GM19372 (cell line): Measurements from ENCODE around the gene CAPN5.
"Not testable (repeated sequence)": the region's sequence is repeated elsewhere in the genome, so short reads cannot be mapped to it uniquely, and the experiment has no call there.

ENCODE experiments used
- ATAC-seq: cut with Tn5 transposase; IDR thresholded peaks from one replicate; pipeline ENCODE4 v1.9.1; 2021; ENCODE audit warnings: mild to moderate bottlenecking, low read depth, moderate library complexity; ENCODE audit not compliant: unreplicated experiment

The CAPN5 gene

DNA sequence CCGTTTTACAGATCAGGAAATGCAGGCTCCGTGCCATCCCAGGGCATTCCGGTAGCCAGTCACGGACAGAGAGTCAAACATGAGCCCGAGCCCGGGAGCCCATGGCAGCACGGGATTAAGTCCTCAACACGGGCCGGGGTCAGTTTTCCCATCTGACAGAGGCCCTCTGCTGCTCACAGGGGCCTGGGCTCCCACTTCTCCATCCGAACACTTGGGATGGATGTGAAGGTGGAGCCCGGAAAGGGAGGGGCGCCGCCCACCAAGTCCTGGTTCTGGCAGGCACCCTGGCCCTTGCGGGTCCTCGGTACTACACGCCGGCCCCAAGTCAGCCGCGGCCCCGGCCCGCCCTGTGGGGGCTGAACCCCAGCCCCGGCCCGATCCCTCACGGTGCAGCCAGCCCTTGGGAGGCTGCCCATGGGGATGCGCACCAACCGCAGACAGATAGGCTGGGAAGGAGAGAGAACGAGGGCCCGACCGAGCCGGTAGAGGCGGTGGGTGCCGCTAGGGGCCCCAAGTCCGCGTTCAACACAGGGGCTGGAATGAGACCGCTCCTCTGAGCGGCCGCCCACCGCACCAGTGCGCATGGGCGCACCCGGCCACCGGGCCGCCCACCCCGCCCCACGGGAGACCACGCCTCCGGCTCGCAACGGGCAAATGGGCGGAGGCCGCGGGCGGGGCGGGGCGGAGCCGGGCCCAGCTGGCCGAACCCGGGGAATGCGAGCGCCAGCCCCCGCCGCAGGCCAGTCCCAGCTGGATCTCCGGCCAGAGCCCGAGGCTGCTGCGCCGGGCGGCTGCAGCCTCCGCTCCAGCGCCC is at the start of gene CAPN5:
CAPN5 (plus strand) TSS at position 743 of the 814 bp plus-strand sequence. CDS start 17,916 bp downstream, outside the sequence.
- ATAC-seq: peak; percentile 90

DNA sequence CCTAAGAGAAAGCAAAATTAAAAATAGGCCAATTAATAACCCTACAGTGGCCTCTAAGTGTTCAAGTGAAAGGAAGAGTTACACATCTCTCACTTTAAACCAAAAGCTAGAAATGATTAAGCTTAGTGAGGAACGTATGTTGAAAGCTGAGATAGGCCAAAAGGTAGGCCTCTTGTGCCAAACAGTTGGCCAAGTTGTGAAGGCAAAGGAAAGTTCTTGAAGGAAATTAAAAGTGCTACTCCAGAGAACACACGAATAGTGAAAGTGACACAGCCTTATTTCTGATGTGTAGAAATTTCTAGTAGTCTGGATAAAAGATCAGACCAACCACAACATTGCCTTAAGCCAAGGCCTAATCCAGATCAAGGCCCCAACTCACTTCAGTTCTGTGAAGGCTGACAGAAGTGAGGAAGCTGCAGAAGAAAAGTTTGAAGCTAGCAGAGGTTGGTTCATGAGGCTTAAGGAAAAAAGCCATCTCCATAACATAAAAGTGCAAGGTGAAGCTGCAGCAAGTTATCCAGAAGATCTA is 48.3 kb upstream of the CAPN5 start:
- ATAC-seq: not testable (repeated sequence)

DNA sequence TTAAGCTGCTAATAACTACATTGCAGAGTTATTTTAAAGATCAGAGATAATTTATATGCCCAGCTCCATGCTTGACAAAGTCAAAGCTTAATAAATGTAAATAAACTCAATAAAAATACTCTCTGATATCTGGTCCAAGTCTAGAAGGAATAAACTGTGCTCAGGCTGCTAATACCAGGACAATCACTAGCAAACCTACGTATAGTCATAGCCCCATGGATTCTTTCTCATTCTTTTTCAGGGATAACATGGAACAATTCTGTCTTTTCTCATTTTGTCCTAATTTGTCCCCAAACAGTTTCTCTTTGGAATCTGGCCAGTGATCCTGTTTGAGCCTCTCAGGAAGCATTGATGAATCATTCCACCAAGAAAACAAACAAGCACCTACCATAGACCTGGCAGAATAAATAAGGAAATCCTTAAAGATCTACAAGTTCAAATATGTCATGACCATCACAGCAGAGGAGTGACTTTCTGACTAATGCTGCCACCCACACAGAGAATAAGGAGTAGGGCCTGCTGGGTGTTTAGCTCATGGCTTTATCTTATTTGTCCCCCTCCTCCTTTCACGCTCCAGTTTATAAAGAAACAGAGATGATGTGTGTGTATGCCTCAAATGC is 46.7 kb upstream of the CAPN5 start:
- no peak for ATAC-seq

DNA sequence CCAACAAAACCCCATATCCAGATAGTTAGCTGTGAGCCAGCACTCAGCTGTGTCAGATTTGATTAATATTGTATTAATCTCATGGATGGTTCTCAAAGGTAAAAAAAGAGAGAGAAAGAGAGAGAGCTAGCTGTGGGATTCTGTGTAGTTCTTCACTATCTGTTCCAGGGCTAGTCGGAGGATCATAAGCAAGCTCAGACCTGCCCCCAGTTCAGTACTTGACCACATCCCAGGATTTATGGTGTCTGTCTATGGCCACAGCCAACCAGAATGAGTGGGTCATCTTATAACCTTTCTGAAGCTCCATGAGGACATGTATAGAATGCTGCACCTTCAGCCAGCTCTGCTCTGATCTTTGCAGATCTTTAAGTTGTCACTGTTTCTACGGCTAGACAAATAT is 46.0 kb upstream of the CAPN5 start:
- ATAC-seq: no peak

DNA sequence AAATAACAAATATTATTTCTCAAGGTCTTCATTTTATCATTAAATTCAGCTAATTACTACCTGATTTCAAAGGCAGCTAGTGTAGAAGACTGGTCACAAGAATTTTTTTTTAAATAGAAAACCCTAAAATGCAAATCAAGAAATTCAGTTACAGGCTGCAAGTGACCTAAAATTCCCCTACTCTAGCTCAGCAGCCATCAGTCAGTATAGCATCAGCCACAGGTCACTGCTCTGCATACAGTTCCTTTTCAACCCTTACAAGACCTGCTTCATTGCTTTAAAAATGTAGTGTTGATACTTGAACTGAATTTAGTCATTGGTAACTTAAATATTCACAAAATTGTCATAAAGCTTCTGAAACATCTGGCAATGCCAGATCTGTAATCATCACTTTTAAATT is 42.0 kb upstream of the CAPN5 start:
- ATAC-seq: no peak

DNA sequence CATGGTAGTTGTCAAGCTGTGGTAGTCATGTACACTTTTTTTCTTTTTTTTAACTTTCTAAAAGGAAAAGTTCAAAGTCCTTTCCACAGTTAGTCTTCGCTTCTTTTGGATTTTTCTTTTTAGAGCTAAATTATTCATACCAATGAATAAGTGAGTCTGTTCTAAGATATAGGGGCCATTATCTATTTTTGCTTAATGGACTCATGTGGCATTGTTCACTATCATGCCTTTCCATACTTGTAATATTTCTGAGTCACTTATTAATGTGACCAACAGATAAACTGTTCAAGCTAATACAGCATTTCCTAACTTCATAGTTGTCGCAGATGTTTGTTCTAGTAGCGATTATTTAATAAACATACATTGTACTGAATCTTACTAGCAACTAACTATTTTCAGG is 40.5 kb upstream of the CAPN5 start:
- no peak for ATAC-seq

DNA sequence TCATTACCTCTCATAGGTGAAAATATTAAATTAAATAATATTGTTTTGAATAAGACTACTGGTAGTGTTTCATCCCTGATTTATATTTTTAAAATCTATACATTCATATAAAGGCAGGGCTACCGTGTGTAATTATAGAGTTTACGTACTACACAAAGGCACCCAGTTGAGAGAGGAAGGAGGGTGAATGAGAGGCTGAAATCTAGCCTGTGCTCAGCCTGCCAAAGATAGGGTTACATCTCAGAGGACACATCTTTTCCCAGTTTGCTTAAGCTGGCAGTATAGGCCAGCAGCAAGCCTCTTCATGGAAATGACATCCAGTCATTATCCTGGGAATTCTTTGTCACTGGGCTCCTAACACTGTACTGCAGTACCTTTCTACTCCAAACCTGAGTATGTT is 40.0 kb upstream of the CAPN5 start:
- ATAC-seq: no peak

DNA sequence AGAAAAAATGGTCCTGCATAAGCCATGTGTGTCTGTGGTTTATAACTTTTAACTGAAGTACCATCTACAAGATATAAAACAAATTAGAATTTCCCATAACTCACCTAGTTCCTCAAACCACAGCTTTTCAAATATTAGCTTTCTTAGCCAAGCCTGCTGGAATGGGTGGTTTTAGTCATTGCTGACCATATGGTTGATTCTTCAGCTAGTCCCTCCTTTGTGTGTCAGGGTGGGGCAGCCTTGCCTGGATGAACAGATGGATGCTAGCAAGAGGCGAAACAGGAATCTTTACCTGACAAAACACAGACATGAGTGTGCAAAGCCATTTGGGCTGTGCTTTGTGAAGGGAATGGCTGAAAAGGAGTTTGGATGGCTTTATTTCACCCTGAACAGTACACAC is 39.5 kb upstream of the CAPN5 start:
- no peak for ATAC-seq

DNA sequence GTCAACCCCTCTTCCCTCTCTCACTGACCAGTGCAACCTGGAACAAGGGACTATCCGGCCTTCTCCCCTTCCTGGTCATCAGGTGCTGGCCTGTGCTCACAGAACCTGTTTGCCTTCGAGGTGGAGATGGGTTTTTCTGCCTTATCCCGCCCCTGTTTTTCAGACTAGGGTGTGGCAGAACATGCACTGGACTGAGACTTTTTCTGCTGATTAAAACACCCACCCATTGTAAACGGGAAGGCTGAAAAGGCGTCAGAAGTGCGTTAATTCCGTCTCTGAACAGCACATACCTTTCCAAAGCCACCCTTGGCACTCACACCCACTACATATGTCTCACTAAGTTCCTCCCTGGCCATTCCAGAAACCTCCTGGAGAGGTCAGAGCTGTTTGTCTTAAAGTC is 36.9 kb upstream of the CAPN5 start:
- ATAC-seq: no peak

DNA sequence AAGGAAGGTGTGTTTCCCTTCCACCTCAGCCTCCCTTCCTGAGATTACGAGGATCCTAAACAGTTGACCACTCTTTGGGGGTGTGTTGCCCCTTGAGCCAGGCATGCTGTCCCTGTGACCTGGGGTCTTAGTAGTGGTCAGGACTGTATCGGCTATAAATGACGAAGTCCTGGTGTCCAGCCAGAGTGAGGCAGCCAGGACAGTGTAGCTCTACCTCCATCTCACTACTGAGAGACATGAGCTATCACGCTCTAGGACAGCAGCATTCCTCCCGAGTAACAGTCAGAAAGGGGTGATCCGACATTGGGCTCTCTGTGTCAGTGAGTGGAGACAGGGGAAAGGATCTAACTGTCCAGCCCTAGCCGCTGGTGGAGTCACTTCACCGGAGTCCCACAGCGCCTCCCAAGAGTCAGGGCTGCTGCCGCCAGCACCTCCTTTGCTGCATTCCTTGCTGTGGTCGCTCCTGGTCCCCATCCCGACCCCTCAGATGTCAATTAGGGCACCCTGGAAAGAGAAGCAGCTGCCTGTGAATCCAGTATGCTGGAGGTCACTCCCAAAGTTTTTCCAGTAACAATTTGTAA is 35.8 kb upstream of the CAPN5 start:
- ATAC-seq: no peak

DNA sequence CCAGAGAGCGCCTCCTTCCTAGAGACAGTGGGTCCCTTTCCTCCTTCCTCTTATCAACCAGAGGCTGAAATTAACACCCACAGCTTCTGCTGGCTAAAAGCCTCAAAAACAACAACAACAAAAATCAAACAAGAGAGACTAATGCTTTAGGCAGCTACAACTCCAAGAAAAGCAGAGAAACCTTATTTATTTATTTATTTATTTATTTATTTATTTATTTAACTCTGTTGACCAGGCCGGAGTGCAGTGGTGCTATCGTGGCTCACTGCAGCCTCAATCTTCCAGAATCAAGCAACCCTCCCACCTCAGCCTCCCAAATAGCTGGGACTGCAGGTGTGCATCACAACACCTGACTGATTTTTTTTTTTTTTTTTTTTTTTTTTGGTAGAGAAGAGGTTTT is 35.2 kb upstream of the CAPN5 start:
- no peak for ATAC-seq

DNA sequence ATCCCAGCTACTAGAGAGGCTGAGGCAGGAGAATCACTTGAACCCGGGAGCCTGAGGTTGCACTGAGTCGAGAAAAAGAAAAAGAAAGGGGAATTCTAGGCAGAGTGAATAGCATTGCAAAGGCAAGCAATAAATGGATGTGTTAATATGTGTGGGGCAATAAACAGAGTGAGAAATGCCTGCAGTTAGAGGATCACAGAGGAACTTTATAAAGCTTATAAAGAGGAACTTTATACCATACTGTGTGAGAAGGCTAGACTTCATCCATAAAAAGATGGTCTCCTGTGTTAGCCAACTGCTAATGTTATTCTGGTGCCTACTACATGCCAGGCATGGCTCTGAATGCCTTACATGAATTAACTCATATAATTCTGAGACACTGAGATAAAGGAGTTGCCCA is 31.7 kb upstream of the CAPN5 start:
- no peak for ATAC-seq

DNA sequence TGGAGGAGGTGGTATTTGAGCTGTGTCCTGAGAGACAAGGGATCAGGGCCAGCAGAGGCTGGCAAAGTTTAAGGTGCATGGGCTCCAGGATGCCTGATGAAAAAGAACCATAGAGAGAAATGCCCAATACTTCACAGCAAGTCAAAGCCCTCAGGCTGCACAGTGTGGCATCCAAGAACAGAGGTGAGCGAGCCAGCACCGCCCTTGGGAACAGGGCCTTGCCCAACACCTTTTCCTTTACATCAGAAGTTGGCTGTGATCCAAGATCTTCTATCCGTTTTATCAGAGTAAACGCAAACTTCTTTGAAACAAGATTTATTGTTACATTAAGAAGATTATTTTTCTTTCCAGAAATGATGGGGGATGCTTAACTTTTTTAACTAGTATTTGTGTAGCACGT is 31.2 kb upstream of the CAPN5 start:
- no peak for ATAC-seq

DNA sequence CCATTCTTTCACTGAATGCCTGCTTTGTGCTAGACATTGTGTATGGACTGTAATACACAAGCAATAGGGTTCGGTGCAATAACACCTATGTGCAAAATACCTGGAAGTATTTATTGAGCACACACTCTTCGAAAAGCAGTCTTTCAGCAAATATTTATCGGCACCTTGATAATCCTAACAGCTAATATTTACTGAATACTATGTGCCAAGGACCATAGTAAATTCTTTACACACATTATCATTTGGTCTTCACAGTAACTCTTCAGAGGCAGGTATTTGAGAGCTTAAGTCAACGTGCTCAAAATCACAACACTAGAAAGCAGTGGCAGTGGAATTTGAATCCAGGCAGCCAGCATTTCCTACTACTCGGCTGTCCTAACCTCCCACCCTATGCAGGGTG is 30.4 kb upstream of the CAPN5 start:
- no peak for ATAC-seq

DNA sequence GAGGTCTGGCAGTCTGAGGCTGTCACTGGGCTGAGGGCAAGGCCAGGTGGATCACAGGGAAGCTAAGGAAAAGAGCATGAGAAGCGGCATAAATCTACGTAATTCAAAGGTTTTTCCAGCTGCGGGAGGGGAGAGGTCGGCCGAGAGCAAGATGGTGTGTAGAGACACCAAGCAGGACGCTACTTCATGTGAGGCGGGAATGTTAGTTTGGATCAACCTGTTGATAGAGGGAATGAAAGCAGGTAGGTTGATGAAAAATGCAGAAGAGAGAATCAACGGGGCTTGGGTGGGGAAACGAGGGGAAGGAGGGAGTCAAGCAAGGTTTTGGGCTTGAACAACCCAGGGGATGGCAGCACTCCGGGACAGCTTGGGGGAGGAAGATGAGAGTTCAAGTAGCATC is 29.7 kb upstream of the CAPN5 start:
- ATAC-seq: no peak

DNA sequence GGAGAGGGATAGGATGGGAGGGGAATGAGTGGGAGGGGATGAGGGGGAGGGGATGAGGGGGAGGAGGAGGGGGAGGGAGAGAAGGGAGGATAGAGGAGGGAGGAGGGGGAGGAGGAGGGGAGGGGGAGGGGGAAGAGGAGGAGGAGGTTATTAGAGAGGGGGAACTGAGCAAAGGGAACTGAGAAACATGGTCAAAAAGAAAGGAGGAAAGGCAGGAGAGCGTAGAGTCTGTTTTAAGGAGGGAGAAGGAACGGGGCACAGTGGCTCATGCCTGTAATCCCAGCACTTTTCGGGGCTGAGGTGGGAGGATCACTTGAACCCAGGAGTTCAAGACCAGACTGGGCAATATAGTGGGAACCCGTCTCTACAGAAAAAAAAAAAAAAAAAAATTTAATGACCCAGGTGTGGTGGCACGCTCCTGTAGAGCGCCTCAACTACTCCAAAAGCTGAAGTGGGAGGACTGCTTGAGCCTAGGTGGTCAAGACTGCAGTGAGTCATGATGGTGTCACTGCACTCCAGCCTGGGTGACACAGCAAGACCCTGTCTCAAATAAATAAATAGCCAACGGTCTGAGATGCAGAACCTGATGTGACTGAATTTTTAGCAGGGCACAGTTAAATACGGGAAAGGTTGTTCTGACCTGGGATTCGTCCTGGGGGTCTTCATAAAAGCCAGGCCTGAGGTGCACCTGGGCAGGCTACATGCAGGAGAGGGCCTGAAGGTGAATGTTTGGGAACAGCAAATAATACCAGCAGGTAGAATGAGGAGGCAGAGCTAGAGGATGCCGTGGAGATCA is 28.5 kb upstream of the CAPN5 start:
- ATAC-seq: no peak

DNA sequence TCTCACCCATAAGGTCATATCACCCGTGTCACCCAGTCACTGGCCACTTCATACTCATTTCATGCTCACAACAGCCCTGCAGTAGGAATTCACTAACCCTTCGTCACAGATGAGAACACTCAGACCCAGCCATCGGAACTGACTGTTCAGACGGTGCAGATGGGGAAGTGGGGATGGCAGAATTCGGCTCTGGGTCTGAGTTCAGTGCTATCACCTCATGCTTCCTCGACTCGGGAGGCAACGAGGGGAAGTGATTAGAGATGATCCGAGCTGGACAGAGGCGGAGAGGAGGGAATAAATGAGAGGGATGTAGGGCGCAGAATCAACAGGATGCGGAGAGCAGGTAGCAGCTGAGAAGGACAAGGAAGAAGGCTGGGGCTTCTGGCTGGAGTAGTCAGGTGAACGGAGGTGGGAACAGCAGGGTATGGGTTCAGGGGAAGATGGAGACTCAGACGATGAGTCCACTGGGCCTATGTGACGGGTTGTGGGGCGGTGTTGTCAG is 27.9 kb upstream of the CAPN5 start:
- ATAC-seq: no peak

DNA sequence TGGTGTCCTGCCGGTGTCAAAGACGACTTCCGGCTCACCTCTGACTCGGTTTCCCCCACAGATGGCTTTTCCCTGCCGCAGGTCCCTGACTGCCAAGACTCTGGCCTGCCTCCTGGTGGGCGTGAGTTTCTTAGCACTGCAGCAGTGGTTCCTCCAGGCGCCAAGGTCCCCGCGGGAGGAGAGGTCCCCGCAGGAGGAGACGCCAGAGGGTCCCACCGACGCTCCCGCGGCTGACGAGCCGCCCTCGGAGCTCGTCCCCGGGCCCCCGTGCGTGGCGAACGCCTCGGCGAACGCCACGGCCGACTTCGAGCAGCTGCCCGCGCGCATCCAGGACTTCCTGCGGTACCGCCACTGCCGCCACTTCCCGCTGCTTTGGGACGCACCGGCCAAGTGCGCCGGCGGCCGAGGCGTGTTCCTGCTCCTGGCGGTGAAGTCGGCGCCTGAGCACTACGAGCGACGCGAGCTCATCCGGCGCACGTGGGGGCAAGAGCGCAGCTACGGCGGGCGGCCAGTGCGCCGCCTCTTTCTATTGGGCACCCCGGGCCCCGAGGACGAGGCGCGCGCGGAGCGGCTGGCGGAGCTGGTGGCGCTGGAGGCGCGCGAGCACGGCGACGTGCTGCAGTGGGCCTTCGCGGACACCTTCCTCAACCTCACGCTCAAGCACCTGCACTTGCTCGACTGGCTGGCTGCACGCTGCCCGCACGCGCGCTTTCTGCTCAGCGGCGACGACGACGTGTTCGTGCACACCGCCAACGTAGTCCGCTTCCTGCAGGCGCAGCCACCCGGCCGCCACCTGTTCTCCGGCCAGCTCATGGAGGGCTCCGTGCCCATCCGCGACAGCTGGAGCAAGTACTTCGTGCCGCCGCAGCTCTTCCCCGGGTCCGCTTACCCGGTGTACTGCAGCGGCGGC is 27.0 kb upstream of the CAPN5 start:
- no peak for ATAC-seq

DNA sequence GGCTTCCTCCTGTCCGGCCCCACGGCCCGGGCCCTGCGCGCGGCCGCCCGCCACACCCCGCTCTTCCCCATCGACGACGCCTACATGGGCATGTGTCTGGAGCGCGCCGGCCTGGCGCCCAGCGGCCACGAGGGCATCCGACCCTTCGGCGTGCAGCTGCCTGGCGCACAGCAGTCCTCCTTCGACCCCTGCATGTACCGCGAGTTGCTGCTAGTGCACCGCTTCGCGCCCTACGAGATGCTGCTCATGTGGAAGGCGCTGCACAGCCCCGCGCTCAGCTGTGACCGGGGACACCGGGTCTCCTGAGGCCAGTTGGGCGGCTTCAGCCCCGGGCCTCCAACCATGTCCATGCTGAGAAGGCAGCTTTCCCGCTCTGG is 26.4 kb upstream of the CAPN5 start:
- ATAC-seq: no peak

DNA sequence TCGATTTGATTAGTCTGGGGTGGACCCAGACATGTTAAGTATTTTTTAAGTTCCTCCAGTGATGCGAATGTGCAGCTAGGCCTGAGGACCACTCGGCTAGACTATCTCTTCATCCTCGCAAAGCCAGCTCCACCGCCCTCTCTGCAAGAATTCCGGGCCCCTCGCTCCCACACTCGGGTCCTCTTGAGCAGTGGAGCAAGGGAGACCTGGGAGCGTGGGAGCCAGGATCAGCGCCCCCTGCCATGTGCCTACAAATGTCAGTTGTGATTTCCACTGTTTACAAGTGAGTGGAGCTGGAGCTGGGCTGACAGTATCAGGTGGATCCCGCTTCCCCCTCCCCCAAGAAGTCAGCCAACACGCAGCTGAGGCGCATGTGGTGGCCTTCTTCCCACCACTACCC is 25.9 kb upstream of the CAPN5 start:
- no peak for ATAC-seq
